Chondrocyte (in vitro differentiated cells): ENCODE results near the gene RNF215. TPM values are rescaled to one million over a fixed set of nuclear protein-coding genes. Genes with fewer than 3 reads are reported as not detected.

Experiments
- DNase-seq: peaks from one replicate; pipeline ENCODE4 v3.0.0; 2021; ENCODE audit warnings: mixed read lengths, low spot score
- H3K27ac Mint-ChIP-seq: one replicate; pipeline ENCODE4 v1.8.0; 2021; ENCODE audit warnings: mild to moderate bottlenecking, moderate library complexity, mixed read lengths; ENCODE audit not compliant: unreplicated experiment
- H3K27me3 Mint-ChIP-seq: 2 replicates; pipeline ENCODE4 v1.8.0; 2021; ENCODE audit warnings: low read depth, mixed read lengths
- H3K36me3 Mint-ChIP-seq: 2 replicates; pipeline ENCODE4 v1.8.0; 2021; ENCODE audit warnings: low read depth, mixed read lengths
- H3K4me1 Mint-ChIP-seq: 2 replicates; pipeline ENCODE4 v1.8.0; 2021; ENCODE audit warnings: low read depth, mild to moderate bottlenecking, mixed read lengths
- H3K4me3 Mint-ChIP-seq: one replicate; pipeline ENCODE4 v1.8.0; 2021; ENCODE audit warnings: mild to moderate bottlenecking, moderate library complexity, mixed read lengths; ENCODE audit not compliant: unreplicated experiment
- H3K9me3 Mint-ChIP-seq: 2 replicates; pipeline ENCODE4 v1.8.0; 2021; ENCODE audit warnings: low read depth, mixed read lengths
- CTCF ChIP-seq: fragments of 200-600 bp; sonication (generic); IDR thresholded peaks from 2 replicates; pipeline ENCODE4 v1.5.0; 2021; ENCODE audit warnings: antibody characterized with exemption, mild to moderate bottlenecking, moderate library complexity
- total RNA-seq: library from RNA; stranded (reverse); gene quantifications from 3 replicates; pipeline ENCODE4 v1.2.1, GENCODE V29; 2021

RNF215 gene
- total RNA-seq, 1 donor from 2014 or later, result 35.2 TPM

- DNase-seq, result no peak
- H3K4me1 Mint-ChIP-seq, result peaks cover 7% of the 10 kb centered on the region
- no peak overlapping the region for H3K27ac Mint-ChIP-seq
- H3K27me3 Mint-ChIP-seq, result no peaks in the 10 kb centered on the region
- H3K9me3 Mint-ChIP-seq, result no peaks in the 10 kb centered on the region
- TF ChIP-seq CTCF, result no peak
- H3K4me3 Mint-ChIP-seq, result no peak overlapping the region
- peaks cover 2% of the 10 kb centered on the region for H3K36me3 Mint-ChIP-seq
These were observed 25.1 kb downstream of the RNF215 start for GRCh38 chr22:30361916-30362650.

GRCh38 chr22:30358541-30358940 lies 28.7 kb downstream of the RNF215 start:
- no peak overlapping the region for H3K27ac Mint-ChIP-seq
- no peak overlapping the region for H3K4me3 Mint-ChIP-seq
- no peaks in the 10 kb centered on the region for H3K27me3 Mint-ChIP-seq
- no peak for TF ChIP-seq CTCF
- no peak for DNase-seq
- H3K36me3 Mint-ChIP-seq, result peaks cover 2% of the 10 kb centered on the region
- H3K9me3 Mint-ChIP-seq, result no peaks in the 10 kb centered on the region
- peaks cover 36% of the 10 kb centered on the region for H3K4me1 Mint-ChIP-seq

- Mint-ChIP-seq H3K27me3 (no peaks in the 10 kb centered on the region), H3K4me1 (peaks cover 37% of the 10 kb centered on the region), H3K4me3 (peak overlapping the region; percentile 91), H3K36me3 (peaks cover 2% of the 10 kb centered on the region), H3K9me3 (no peaks in the 10 kb centered on the region), H3K27ac (no peak overlapping the region)
- no peak for DNase-seq
- TF ChIP-seq CTCF, result no peak
These were observed 29.5 kb downstream of the RNF215 start for GRCh38 chr22:30357650-30358215.

- Mint-ChIP-seq H3K36me3 (peaks cover 2% of the 10 kb centered on the region), H3K27me3 (no peaks in the 10 kb centered on the region), H3K4me1 (peaks cover 37% of the 10 kb centered on the region), H3K9me3 (no peaks in the 10 kb centered on the region), H3K4me3 (peak overlapping the region; percentile 91), H3K27ac (peak overlapping the region; percentile 93)
- TF ChIP-seq CTCF, result no peak
- DNase-seq, result no peak
These were observed 30.0 kb downstream of the RNF215 start for GRCh38 chr22:30357236-30357570.

- Mint-ChIP-seq H3K27ac (peak within 1 kb of the TSS; percentile 93), H3K4me1 (peaks cover 37% of the 10 kb centered on the region), H3K4me3 (peak within 1 kb of the TSS; percentile 91), H3K9me3 (no peaks in the 10 kb centered on the region), H3K27me3 (no peaks in the 10 kb centered on the region), H3K36me3 (peaks cover 7% of the 10 kb centered on the region)
- TF ChIP-seq CTCF, result no peak
- no peak for DNase-seq
These were observed 30.6 kb downstream of the RNF215 start, which contains the start of the genes CCDC157 and SF3A1 for GRCh38 chr22:30356449-30357235. Gene CCDC157, plus strand, starts transcription at chr22:30357007. Its CDS starts 8,994 bp downstream, at chr22:30366001. Gene SF3A1, minus strand, starts transcription at chr22:30356894. Its CDS starts 102 bp downstream, at chr22:30356792.
